ENCODE data around the gene UFD1. TPM values are rescaled to one million over a fixed set of nuclear protein-coding genes. Genes with fewer than 3 reads are reported as not detected.

UFD1 gene
- total and polyA plus RNA-seq, 7 experiments from 2014 or later, result 46.8 to 87.8 (median 71.8) TPM

- Mint-ChIP-seq H3K36me3 (peaks cover 0 to 25% (median 0%) of the 10 kb centered on the region in 5 donors), H3K27me3 (no peaks in the 10 kb centered on the region), H3K4me3 (peak within 1 kb of the TSS; percentile 82 to 94 (median 91)), H3K9me3 (no peaks in the 10 kb centered on the region), H3K4me1 (peaks cover 27 to 50% (median 40%) of the 10 kb centered on the region in 7 donors), H3K27ac (peak within 1 kb of the TSS; percentile 80 to 97 (median 91))
- no peaks in the 10 kb centered on the region for H3K27me3 ChIP-seq (ENCODE audit: control insufficient read depth in 2 of 2, insufficient read depth in 2 of 2, low read length in 2 of 2)
- H3K36me3 ChIP-seq (ENCODE audit: control insufficient read depth in 2 of 3, insufficient read depth in 3 of 3, low read length in 3 of 3), result peaks cover 0 to 19% (median 3%) of the 10 kb centered on the region in 3 experiments
- ATAC-seq (peak; percentile 90), DNase-seq (peak; percentile 70 to 92 (median 84))
- intact Hi-C loops (cut with micrococcal nuclease), result loop anchor here (1.0 to 10.0 kb wide), 9 partner anchors 15 to 1573 kb away; partner anchors contain the start of genes C22orf39 (in 2 of the 2), SLC25A1 (in 2 of the 2), CDC45 (in 1 of the 2) and CLTCL1 (in 1 of the 2)
- peaks cover 16 to 23% of the 10 kb centered on the region in 2 donors for H3K4me1 ChIP-seq (ENCODE audit: control insufficient read depth in 2 of 2, insufficient read depth in 2 of 2, low read length in 2 of 2)
- H3K27ac ChIP-seq (ENCODE audit: low read depth, low read length), result peak within 1 kb of the TSS; percentile 80
- H3K9me3 ChIP-seq (ENCODE audit: control insufficient read depth in 2 of 3, low read length in 3 of 3), result no peaks in the 10 kb centered on the region
- CTCF ChIA-PET, result no interaction called here
- H3K4me3 ChIP-seq (ENCODE audit: low read length), result peak within 1 kb of the TSS; percentile 97
- POLR2A ChIA-PET, result interaction anchor here (0.6 to 3.1 kb wide), 12 partner anchors 9 to 310 kb away, joined by 3 to 41 read pairs (median 8); partner anchors contain the start of genes C22orf39, CDC45 and DGCR2
Observed at GRCh38 chr22:19432133-19432851, 46.7 kb downstream of the UFD1 start, which contains the start of gene MRPL40. TSS of gene MRPL40 (plus strand) at chr22:19432545. CDS start at chr22:19432555, 10 bp downstream.

GRCh38 chr22:19431649-19432132, 47.3 kb downstream of the UFD1 start, which contains the start of gene HIRA:
TSS of gene HIRA (minus strand) at chr22:19431733. CDS start at chr22:19431476, 257 bp downstream.
- ChIA-PET CTCF (no interaction called here), POLR2A (interaction anchor here (0.5 to 3.1 kb wide), 11 partner anchors 8 to 309 kb away, joined by 3 to 41 read pairs (median 8); partner anchors contain the start of genes C22orf39, CDC45 and DGCR2)
- H3K4me1 ChIP-seq (ENCODE audit: control insufficient read depth in 2 of 2, insufficient read depth in 2 of 2, low read length in 2 of 2), result peaks cover 16 to 23% of the 10 kb centered on the region in 2 donors

DNA sequence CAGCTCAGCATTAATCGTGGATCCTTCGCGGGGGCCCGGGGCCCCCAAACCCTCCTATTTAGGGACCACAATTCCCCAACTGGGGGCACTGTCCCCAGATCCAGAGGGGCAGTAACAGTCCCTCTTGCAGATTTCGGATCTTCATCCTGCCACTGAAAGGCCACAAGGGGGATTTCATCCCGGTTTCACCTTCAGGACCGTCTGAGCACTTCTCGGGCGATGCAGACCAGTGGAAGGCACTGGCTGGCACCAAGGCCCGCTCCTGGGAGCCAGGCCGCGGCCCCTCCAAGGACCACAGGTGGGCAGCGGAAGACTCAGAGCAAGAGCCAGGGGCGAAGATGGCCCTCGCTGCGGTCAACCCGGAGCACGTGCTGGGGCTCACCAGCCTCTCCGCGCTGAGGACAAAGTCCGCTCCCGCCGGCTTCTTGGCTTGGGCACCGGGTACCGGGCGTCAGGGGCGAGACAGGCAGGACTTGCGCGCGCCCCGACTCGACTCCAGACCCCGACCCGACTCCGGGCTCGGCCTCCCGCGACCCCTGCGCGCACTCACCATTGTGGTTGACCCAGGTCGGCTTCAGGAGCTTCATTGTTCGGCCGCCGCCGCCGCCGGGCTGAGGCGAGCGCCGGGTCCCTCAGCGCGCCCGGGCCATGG, 48.0 kb downstream of the UFD1 start:
- no peaks in the 10 kb centered on the region for H3K27me3 ChIP-seq (ENCODE audit: control insufficient read depth in 2 of 2, insufficient read depth in 2 of 2, low read length in 2 of 2)
- Mint-ChIP-seq H3K9me3 (no peaks in the 10 kb centered on the region), H3K36me3 (peaks cover 0 to 35% (median 0%) of the 10 kb centered on the region in 5 donors), H3K27ac (peak overlapping the region; percentile 65 to 94 (median 91)), H3K27me3 (no peaks in the 10 kb centered on the region), H3K4me1 (peaks cover 38 to 63% (median 53%) of the 10 kb centered on the region in 7 donors), H3K4me3 (peak overlapping the region; percentile 86 to 95 (median 92))
- intact Hi-C loops (cut with micrococcal nuclease), result loop anchor here (1.0 to 10.0 kb wide), 6 partner anchors 12 to 1574 kb away; partner anchors contain the start of genes DGCR2 (in 1 of the 2), SLC25A1 (in 1 of the 2) and THAP7 (in 1 of the 2)
- POLR2A ChIA-PET, result interaction anchor here (0.5 to 3.1 kb wide), 10 partner anchors 8 to 171 kb away, joined by 3 to 41 read pairs (median 8); partner anchors contain the start of genes C22orf39 and CDC45
- H3K9me3 ChIP-seq (ENCODE audit: control insufficient read depth in 2 of 3, low read length in 3 of 3), result no peaks in the 10 kb centered on the region
- peak overlapping the region; percentile 80 for H3K27ac ChIP-seq (ENCODE audit: low read depth, low read length)
- CTCF ChIA-PET, result no interaction called here
- peak overlapping the region; percentile 95 for H3K4me3 ChIP-seq (ENCODE audit: low read length)
- H3K36me3 ChIP-seq (ENCODE audit: control insufficient read depth in 2 of 3, insufficient read depth in 3 of 3, low read length in 3 of 3), result peaks cover 0 to 14% (median 3%) of the 10 kb centered on the region in 3 experiments
- H3K4me1 ChIP-seq (ENCODE audit: control insufficient read depth in 2 of 2, insufficient read depth in 2 of 2, low read length in 2 of 2), result peaks cover 16 to 23% of the 10 kb centered on the region in 2 donors
- no peak for ATAC-seq
- peak in 4 of 9 donors; percentile 4 to 53 (median 13) for DNase-seq

More at GRCh38 chr22:19431649-19432132, 47.3 kb downstream of the UFD1 start, which contains the start of gene HIRA:
- Histone ChIP-seq H3K27me3 (ENCODE audit: control insufficient read depth in 2 of 2, insufficient read depth in 2 of 2, low read length in 2 of 2) (no peaks in the 10 kb centered on the region), H3K4me3 (ENCODE audit: low read length) (peak within 1 kb of the TSS; percentile 97), H3K36me3 (ENCODE audit: control insufficient read depth in 2 of 3, insufficient read depth in 3 of 3, low read length in 3 of 3) (peaks cover 0 to 16% (median 3%) of the 10 kb centered on the region in 3 experiments), H3K27ac (ENCODE audit: low read depth, low read length) (peak within 1 kb of the TSS; percentile 80), H3K9me3 (ENCODE audit: control insufficient read depth in 2 of 3, low read length in 3 of 3) (no peaks in the 10 kb centered on the region)
- ATAC-seq (peak; percentile 77), DNase-seq (peak; percentile 72 to 97 (median 87))
- peak within 1 kb of the TSS; percentile 88 to 95 (median 93) for H3K4me3 Mint-ChIP-seq
- peaks cover 0 to 31% (median 0%) of the 10 kb centered on the region in 5 donors for H3K36me3 Mint-ChIP-seq
- no peaks in the 10 kb centered on the region for H3K27me3 Mint-ChIP-seq
- H3K9me3 Mint-ChIP-seq, result no peaks in the 10 kb centered on the region
- H3K4me1 Mint-ChIP-seq, result peaks cover 32 to 56% (median 46%) of the 10 kb centered on the region in 7 donors
- H3K27ac Mint-ChIP-seq, result peak within 1 kb of the TSS; percentile 84 to 97 (median 92)
- intact Hi-C loops (cut with micrococcal nuclease), result loop anchor here (1.0 to 10.0 kb wide), 9 partner anchors 16 to 1573 kb away; partner anchors contain the start of genes C22orf39 (in 2 of the 2), DGCR2 (in 2 of the 2), SLC25A1 (in 2 of the 2) and CDC45 (in 1 of the 2)

GRCh38 chr22:19429950-19430889, 48.8 kb downstream of the UFD1 start:
- H3K4me1 Mint-ChIP-seq, result peaks cover 39 to 61% (median 57%) of the 10 kb centered on the region in 7 donors
- POLR2A ChIA-PET, result interaction anchor here (2.6 to 3.1 kb wide), 2 partner anchors 15 to 17 kb away, joined by 10 to 41 read pairs; partner anchors contain the start of gene C22orf39
- peaks cover 0 to 34% (median 0%) of the 10 kb centered on the region in 5 donors for H3K36me3 Mint-ChIP-seq
- DNase-seq (peak in 7 of 9 donors; percentile 19 to 68 (median 41)), ATAC-seq (peak; percentile 12)
- Histone ChIP-seq H3K27ac (ENCODE audit: low read depth, low read length) (peak overlapping the region; percentile 80), H3K9me3 (ENCODE audit: control insufficient read depth in 2 of 3, low read length in 3 of 3) (no peaks in the 10 kb centered on the region), H3K27me3 (ENCODE audit: control insufficient read depth in 2 of 2, insufficient read depth in 2 of 2, low read length in 2 of 2) (no peaks in the 10 kb centered on the region), H3K4me1 (ENCODE audit: control insufficient read depth in 2 of 2, insufficient read depth in 2 of 2, low read length in 2 of 2) (peaks cover 16 to 24% of the 10 kb centered on the region in 2 donors), H3K4me3 (ENCODE audit: low read length) (peak overlapping the region; percentile 95), H3K36me3 (ENCODE audit: control insufficient read depth in 2 of 3, insufficient read depth in 3 of 3, low read length in 3 of 3) (peaks cover 0 to 6% (median 0%) of the 10 kb centered on the region in 3 experiments)
- H3K4me3 Mint-ChIP-seq, result peak overlapping the region; percentile 86 to 95 (median 92)
- CTCF ChIA-PET, result no interaction called here
- intact Hi-C loops (cut with micrococcal nuclease), result loop anchor here (1.0 to 10.0 kb wide), 5 partner anchors 11 to 1575 kb away; partner anchors contain the start of genes SLC25A1 (in 1 of the 2) and THAP7 (in 1 of the 2)
- H3K9me3 Mint-ChIP-seq, result no peaks in the 10 kb centered on the region
- H3K27ac Mint-ChIP-seq, result peak overlapping the region; percentile 65 to 94 (median 91)
- no peaks in the 10 kb centered on the region for H3K27me3 Mint-ChIP-seq

DNA sequence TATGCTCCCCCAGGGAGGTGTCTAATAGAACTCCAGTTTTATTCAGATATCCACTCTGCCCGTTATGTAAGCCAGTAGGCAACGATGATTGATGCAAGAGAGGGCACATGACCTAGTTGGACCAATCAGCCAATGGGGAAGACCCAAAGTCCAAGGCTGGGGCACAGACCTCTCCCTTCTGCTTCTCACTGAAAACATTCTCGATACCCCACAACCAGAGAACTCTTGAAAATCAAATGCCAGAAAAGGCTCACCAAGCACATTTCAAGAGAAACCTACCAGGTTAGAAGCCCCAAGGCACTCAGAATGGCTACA, 54.9 kb downstream of the UFD1 start:
- Histone ChIP-seq H3K9me3 (ENCODE audit: control insufficient read depth in 2 of 3, low read length in 3 of 3) (no peaks in the 10 kb centered on the region), H3K4me3 (ENCODE audit: low read length) (no peak overlapping the region), H3K27me3 (ENCODE audit: control insufficient read depth in 2 of 2, insufficient read depth in 2 of 2, low read length in 2 of 2) (no peaks in the 10 kb centered on the region), H3K36me3 (ENCODE audit: control insufficient read depth in 2 of 3, insufficient read depth in 3 of 3, low read length in 3 of 3) (no peaks in the 10 kb centered on the region), H3K4me1 (ENCODE audit: control insufficient read depth in 2 of 2, insufficient read depth in 2 of 2, low read length in 2 of 2) (peaks cover 24 to 42% of the 10 kb centered on the region in 2 donors), H3K27ac (ENCODE audit: low read depth, low read length) (no peak overlapping the region)
- no peaks in the 10 kb centered on the region for H3K27me3 Mint-ChIP-seq
- peaks cover 0 to 22% (median 0%) of the 10 kb centered on the region in 5 donors for H3K36me3 Mint-ChIP-seq
- ChIA-PET CTCF (interaction anchor here (0.6 kb wide), 1 partner anchor 192 kb away, joined by 3 read pairs; no protein-coding TSS in a partner anchor), POLR2A (no interaction called here)
- peak overlapping the region in 3 of 9 donors; percentile 71 to 91 (median 85) for H3K27ac Mint-ChIP-seq
- no peak overlapping the region for H3K4me3 Mint-ChIP-seq
- no peak for ATAC-seq
- H3K9me3 Mint-ChIP-seq, result no peaks in the 10 kb centered on the region
- DNase-seq, result no peak
- peaks cover 57 to 94% (median 87%) of the 10 kb centered on the region in 7 donors for H3K4me1 Mint-ChIP-seq
- intact Hi-C loops (cut with micrococcal nuclease), result no loop called here
